IPS-18c (cell line): ENCODE data around the gene STARD13.

Experiments used
- H3K4me3 ChIP-seq: 2 replicates; pipeline ENCODE4 v1.7.0; 2013; ENCODE audit warnings: low read depth, mild to moderate bottlenecking, low read length, moderate library complexity; ENCODE audit not compliant: insufficient read depth
- H3K9me3 ChIP-seq: one replicate; pipeline ENCODE4 v1.6.1; 2013; ENCODE audit warnings: mild to moderate bottlenecking, low read length, moderate library complexity; ENCODE audit not compliant: control insufficient read depth, insufficient read depth

Gene STARD13

GRCh38 chr13:33263976-33264619, 21.5 kb downstream of the STARD13 start:
- Histone ChIP-seq H3K4me3 (no peak overlapping the region), H3K9me3 (no peaks in the 10 kb centered on the region)

GRCh38 chr13:33263484-33263883, 22.1 kb downstream of the STARD13 start:
- no peaks in the 10 kb centered on the region for H3K9me3 ChIP-seq

GRCh38 chr13:33262997-33263396, 22.6 kb downstream of the STARD13 start:
- Histone ChIP-seq H3K9me3 (no peaks in the 10 kb centered on the region), H3K4me3 (no peak overlapping the region)

More at GRCh38 chr13:33263484-33263883, 22.1 kb downstream of the STARD13 start:
- no peak overlapping the region for H3K4me3 ChIP-seq

- no peaks in the 10 kb centered on the region for H3K9me3 ChIP-seq
- no peak overlapping the region for H3K4me3 ChIP-seq
Measured at GRCh38 chr13:33262594-33262993, 23.0 kb downstream of the STARD13 start.

GRCh38 chr13:33262062-33262487, 23.5 kb downstream of the STARD13 start:
- Histone ChIP-seq H3K4me3 (no peak overlapping the region), H3K9me3 (no peaks in the 10 kb centered on the region)

- no peak overlapping the region for H3K4me3 ChIP-seq
- no peaks in the 10 kb centered on the region for H3K9me3 ChIP-seq
Measured at GRCh38 chr13:33261387-33262061, 24.0 kb downstream of the STARD13 start.

- H3K4me3 ChIP-seq, result no peak overlapping the region
- H3K9me3 ChIP-seq, result no peaks in the 10 kb centered on the region
Measured at GRCh38 chr13:33260168-33261098, 25.1 kb downstream of the STARD13 start.

- Histone ChIP-seq H3K4me3 (no peak overlapping the region), H3K9me3 (no peaks in the 10 kb centered on the region)
Measured at GRCh38 chr13:33259296-33259695, 26.3 kb downstream of the STARD13 start.

- Histone ChIP-seq H3K9me3 (no peaks in the 10 kb centered on the region), H3K4me3 (no peak overlapping the region)
Measured at GRCh38 chr13:33258808-33259193, 26.8 kb downstream of the STARD13 start.

- no peaks in the 10 kb centered on the region for H3K9me3 ChIP-seq
- H3K4me3 ChIP-seq, result no peak overlapping the region
Measured at GRCh38 chr13:33257841-33258807, 27.4 kb downstream of the STARD13 start.

- H3K9me3 ChIP-seq, result no peaks in the 10 kb centered on the region
- H3K4me3 ChIP-seq, result no peak overlapping the region
Measured at GRCh38 chr13:33256148-33256840, 29.3 kb downstream of the STARD13 start.

- no peaks in the 10 kb centered on the region for H3K9me3 ChIP-seq
- H3K4me3 ChIP-seq, result no peak overlapping the region
Measured at GRCh38 chr13:33252135-33252534, 33.4 kb downstream of the STARD13 start.

GRCh38 chr13:33251131-33251661, 34.4 kb downstream of the STARD13 start:
- Histone ChIP-seq H3K4me3 (no peak overlapping the region), H3K9me3 (no peaks in the 10 kb centered on the region)

GRCh38 chr13:33250609-33251008, 34.9 kb downstream of the STARD13 start:
- no peaks in the 10 kb centered on the region for H3K9me3 ChIP-seq
- H3K4me3 ChIP-seq, result no peak overlapping the region

GRCh38 chr13:33249894-33250293, 35.7 kb downstream of the STARD13 start:
- Histone ChIP-seq H3K9me3 (no peaks in the 10 kb centered on the region), H3K4me3 (no peak overlapping the region)

- no peak overlapping the region for H3K4me3 ChIP-seq
- no peaks in the 10 kb centered on the region for H3K9me3 ChIP-seq
Measured at GRCh38 chr13:33249066-33249465, 36.5 kb downstream of the STARD13 start.
